Effector CD8-positive, alpha-beta T cell (primary cell): ENCODE data around the gene TBC1D2.

Experiments used
- DNase-seq: peaks from one replicate; lab custom pipeline; 2025; lab: John Stamatoyannopoulos, UW

The TBC1D2 gene

DNA sequence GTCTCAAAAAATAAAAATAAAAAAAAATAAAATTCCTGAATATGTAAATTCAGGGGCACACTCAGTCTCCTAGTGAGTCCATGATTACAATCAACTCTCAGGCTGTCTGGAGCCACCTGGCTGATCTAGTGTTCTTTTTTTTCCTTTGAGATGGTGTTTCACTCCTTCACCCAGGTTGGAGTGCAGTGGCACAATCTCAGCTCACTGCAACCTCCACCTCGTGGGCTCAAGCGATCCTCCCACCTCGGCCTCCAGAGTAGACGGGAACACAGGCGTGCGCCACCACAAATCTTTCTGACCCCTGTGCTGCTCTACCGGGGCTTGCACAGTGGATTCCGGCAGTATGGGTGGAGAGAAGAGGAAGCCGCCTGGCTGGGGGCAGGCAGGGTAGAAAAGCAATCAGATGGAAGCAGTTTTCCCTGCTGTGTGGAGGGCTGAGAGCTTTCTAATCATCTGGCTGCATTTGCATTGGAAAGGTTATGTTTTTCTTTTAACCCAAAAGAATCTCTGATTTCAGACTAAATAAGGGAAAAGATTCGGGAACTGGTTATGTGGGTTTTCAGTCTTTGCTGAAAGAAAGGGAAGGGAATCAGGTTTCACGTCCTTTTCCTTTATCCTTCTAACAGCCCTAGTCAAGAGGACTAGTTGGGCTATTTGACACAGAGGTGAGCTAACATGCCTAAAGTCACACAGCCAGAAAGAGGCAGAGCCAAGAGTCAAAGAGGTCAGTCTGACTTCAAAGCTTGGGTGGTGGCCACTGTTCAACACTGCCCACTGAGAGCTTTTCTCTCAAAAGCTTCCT lies 36.7 kb downstream of the TBC1D2 start:
- no peak for DNase-seq

DNA sequence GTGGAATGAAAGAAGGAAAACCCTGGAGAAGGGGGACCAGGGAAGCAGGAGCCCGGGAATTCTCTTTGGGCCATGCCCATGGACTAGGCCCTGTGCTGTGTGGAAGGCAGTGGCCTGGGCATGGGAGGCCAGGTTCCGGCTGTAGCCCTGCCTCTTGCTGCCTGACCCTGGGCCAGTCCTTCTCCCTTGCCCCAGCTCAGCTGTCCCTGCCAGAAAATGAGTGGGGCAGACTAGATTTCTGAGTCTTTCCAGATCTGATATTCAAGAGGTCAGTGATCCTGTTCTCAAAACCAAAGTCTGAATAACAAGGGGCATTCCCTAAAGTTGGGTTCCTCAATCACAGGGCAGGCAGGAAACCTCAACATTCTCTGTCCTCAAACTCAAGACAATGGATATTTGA lies 38.2 kb downstream of the TBC1D2 start:
- DNase-seq = no peak

DNA sequence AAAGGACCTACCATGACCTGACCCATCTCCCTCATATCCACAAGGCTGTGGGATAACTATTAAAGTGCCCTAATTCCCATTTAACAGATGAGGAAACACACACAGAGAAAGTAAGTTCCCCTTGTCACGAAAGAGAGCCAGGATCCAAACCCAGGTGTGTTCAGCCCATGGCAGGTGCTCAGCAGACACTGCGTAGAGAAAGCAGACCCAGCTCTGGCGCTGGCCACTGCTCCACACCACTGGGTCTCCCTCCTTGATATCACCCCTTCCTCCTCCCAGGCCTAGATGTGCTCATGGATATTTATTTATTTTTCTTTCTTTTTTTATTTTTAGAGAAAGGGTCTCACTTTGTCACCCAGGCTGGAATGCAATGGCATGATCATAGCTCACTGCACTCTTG lies 39.1 kb downstream of the TBC1D2 start:
- no peak for DNase-seq

DNA sequence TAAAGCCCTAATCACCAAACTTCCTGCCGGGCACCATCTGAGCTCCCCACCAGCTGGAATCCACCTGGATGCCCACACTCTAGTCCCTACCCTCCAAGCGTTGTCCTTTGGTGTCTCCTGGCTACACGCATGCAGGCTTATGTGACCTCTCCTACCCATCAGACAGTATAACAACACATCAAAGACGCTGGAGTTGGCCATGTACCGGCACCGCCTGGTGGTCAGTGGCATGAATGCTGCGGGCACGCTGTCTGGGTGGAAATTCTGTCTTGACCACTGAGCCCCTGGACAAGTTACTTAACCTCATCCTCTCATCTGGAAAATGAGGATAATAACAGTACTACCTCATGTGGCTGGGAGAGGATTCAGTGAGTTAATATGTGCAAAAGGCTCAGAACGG lies 39.6 kb downstream of the TBC1D2 start:
- no peak for DNase-seq

DNA sequence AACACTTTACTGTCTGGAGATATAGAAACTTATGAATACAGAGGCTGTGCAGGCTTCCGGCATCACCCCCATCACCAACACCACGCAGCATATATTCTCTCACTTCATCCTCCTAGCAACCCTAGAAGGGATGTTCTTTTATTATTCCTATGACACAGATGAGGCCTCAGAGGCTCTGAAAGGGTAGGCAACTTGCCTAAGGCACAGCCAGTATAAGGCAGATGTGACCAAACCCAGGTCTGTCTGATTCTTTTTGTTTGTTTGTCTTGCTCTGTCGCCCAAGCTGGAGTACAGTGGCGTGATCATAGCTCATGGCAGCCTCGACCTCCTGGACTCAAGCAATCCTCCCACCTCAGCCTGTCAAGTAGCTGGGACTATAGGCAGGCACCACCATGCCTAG lies 40.2 kb downstream of the TBC1D2 start:
- no peak for DNase-seq

DNA sequence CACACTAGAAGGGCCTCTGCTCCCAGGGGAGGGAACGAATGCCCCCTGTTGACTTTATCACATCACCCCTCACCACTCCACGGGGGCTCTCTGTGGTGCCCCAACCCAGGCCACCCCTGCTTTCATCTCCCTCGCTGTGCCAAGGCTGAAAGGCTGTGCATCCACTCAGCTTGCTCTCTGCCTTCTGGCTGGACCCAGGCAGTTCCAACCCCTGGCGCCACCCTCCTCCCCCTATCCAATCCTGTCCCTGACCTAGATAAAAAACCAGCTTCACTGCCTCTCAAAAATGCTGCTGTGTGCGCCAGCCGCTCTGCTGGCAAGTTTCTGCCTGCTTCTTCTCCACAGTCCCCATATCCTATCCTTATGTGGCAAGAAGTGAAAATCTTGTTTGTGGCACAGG lies 40.6 kb downstream of the TBC1D2 start:
- DNase-seq = no peak

DNA sequence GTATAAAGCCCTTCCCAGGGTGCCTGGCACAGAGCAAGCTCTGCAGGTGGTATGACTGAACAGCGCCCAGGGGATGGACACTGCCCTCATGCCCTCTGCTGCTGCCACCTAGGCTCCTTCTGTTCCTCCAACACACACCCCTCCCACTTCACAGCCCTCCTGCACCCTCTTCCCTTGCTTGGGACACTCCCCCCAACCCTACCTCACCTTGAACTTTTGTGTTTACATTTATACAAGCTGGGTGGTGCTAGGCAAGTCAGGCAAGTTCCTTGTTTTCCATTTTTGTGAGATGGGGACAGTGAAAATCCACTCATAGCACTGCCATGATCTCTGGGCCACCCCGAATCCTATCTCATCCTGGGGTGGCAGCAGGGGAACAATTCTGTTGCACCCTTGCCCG lies 44.2 kb downstream of the TBC1D2 start:
- no peak for DNase-seq

DNA sequence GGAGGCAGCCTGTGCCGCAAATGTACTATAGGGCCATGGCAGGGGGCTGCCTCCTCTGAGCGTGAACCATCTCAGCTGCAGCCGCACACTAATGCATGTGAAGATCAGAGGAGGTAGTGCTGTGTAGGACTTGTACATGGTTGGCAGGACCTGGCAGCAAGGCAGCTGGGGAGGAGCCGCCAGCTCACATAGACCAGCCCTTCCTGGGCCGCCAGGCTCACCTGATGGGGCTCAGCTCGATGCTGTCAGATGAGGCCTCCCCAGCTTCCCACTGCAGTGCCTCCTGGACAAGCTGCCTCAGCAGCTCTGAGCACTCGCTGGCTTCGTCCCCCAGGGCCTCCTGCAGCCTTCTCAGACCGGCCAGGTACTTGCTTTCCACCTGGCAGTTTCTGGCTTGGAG lies 45.0 kb downstream of the TBC1D2 start:
- DNase-seq = no peak

DNA sequence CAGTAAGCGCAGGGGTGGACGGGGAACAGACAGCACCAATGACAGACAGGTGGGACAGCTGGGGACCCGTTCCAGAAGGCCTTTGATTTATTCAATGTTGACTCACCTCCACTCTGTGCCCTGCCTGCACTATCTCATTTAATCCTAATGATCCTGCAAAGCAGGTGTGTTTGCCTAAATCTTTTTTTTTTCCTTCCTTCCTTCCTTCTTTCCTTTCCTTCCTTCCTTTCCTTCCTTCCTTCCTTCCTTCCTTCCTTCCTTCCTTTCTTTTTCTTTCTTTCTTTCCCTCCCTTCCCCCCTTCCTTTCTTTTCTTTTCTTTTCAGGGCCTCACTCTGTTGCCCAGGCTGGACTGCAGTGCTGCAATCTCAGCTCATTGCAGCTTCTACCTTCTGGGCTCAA lies 45.9 kb downstream of the TBC1D2 start:
- DNase-seq = no peak

DNA sequence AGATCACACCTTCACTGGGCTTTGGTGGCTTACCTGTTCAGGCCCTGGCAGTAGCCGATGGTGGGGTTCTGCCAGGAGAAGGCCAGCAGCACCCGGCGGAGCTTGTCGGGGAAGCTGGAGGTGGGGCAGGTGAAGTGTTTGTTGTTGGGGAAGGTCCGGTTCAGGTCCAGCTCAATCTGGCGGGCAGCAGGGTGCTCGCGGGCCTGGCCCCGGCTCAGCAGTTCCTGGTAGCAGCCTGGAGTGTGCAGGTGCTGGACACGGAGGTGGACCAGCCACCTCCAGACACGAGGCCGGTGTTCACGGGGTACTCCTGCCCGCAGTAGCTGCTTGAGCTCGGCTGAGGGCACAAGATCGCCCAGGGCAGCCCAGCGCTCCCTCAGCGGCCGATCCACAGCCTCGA lies 46.8 kb downstream of the TBC1D2 start:
- no peak for DNase-seq

DNA sequence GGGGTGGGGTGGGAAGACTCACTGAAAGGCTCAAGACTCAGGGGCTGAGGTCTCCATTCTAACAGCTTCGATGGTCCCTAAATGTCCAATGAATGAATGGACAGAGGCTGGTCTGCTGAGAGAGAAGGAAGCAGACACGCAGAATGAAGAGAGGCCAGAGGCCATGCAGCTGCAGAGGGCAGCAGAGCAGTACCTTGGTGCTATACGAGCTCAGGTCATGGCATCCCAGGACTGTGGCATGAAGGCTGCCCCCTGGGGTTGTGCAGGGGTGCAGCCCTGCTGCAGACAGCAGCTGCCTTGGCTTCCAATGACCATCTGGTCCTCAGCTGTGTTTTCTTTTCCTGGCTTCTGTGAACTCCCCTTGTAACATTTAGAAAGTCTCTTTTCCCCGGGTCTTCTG lies 47.8 kb downstream of the TBC1D2 start:
- DNase-seq = no peak

DNA sequence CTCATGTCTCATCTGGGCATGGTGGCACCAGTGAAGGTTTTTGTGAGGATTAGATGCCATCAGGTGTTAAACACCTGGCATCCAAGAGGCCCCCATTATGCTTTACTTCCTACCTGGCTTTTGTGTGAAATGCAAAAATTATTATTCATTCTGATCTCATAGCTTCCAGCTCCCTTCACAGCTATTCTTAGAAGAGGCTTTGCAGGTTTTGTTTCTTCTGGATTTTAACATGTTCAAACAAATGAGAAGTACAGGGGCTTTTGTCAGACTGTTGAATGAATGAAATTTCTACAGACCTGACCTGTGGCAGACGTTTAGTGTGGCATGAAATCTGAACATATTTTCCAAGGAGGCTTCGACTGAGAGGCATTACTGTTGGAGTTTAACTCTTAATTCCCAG lies 48.7 kb downstream of the TBC1D2 start:
- no peak for DNase-seq

DNA sequence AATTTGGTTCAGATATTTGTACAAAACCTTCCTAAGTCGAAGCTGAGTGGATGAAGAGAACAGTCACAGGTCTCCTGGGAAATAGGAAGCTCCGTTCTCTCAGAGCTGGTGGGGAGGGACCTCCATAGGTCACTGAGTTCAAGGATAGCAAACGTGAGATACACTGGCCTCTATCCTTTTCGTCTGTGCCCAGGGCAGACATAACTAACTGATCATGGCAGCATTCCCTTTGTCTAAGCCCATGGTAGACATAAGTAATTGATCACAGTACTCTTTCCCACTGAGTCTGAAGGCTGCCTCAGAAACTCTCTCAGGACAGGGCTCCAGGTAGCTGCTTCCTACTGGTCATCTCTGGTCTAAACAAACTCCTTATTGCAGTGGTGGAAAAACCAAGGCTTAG lies 50.8 kb downstream of the TBC1D2 start:
- no peak for DNase-seq

DNA sequence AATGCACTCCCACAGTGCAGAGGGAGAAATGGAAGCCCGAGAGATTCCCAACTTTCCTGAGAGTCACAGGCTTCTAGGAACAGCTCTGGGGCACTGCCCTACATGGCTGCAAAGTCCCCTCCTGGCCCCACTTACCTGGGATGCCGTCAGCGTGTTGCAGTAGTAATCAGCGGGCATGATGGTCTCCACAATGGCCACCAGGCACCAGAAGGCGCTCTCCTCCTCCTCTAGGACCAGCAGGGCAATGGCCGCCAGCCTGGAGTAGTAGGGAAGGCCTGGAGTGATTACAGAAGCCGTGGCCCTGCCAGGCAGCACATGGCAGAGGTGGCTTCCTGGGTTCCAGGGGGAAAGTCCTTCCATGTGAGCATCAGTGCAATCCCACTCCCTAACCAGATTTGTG lies 52.3 kb downstream of the TBC1D2 start:
- no peak for DNase-seq

DNA sequence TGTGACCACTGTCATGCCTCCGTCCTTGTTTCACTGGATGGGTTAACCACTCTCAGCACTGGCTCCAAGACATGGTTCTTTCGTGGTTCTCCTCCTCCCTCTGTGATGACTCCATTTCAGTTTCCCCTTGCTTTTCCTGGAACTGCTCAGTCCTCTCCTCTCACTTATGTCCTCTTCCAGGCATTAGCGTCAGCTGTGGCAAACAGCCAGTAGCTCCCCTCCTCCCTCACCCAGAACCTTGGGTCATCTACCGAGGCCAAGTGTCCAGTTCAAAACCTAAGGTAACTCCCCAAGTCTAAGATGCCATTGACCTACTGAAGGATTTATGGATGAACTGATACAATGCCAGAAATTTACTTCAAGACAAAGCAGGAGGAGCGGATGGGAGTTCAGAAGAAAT lies 53.2 kb downstream of the TBC1D2 start:
- no peak for DNase-seq

DNA sequence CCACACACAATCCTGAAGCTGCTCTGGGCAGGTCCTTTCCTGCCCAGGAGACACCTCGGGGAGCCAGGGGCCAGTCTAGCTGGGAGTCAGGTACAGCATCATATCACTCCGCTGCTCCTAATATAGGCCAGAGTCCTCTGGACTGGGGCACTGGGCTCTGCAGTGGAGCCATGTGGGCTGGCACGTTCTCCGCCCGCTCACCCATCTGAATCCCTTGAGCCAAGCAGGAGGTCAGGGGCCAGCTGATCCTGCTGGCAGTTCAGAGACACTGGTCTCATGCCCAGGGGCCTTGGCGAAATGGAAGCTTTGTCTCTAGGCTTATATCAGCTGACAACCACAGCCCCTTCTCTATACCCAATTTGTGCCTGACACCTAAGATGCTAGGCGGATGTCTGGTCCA lies 53.7 kb downstream of the TBC1D2 start:
- DNase-seq = no peak

DNA sequence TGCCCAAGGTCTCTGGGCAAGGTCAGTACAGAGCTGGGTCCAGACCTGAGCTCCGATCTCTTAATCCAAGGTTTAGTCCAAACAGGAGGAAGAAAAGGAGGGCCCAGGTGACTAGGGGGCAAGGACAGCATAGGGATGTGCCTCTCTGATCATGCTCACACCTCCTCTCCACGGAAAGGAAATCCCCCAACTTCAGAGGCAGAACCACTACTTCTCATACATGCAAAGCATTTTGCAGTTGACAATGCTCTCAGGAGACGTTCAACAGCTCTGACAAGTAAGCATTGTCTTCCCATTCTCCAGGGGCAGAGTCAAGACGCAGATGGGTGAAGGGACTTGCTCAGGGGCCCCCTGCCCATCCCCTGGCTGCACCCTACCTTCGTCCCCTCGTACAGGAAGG lies 54.3 kb downstream of the TBC1D2 start:
- DNase-seq = no peak

DNA sequence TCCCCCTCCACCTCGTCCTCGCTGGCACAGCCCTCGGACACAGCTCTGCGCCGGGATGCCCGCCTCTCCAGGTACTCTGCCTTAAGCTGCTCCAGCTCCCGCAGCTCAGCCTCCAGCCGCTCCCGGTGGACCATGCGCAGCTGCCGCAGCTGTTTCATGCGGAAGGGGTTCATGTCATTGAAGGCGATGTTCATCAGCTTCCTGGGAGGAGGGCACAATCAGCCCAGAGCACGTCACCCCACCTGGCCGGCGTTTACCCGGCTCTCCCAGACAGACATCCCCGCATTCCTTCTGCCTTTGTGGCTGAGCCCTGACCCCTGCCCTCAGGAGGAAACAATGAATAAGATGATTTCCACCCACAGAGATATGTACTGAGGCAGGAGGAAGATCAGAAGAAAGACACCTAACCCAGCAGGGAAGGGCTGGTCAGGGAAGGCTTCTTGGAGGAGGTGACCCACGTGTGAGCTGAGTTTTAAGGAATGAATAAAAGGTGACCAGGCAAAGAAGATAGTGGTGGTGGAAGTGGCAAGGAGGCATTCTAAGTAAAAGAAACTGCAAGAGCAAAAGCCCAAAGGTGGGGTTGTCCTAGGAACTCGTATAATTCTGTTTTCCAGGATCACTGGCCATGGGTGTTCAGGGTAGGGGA lies 55.9 kb downstream of the TBC1D2 start:
- no peak for DNase-seq

DNA sequence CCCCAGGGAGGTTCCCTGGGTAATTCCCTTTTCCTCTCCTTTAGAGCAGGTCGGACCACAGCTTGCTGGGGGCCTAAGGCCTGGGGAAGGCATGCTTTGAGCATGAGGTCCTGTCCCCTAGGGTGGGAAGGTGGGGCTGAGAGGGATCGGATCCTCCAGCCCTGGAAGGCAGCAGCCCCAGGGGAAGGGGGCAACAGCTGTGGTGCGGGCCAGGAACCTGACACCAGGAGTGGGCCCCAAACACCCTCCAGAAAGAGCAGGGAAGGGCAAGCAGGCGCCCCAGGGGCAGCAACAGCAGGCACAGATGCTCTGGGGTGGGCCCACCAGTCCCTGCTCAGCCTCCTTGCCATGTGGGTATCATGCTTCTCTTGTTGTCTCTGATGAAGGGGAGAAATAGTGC lies 59.8 kb downstream of the TBC1D2 start:
- no peak for DNase-seq

DNA sequence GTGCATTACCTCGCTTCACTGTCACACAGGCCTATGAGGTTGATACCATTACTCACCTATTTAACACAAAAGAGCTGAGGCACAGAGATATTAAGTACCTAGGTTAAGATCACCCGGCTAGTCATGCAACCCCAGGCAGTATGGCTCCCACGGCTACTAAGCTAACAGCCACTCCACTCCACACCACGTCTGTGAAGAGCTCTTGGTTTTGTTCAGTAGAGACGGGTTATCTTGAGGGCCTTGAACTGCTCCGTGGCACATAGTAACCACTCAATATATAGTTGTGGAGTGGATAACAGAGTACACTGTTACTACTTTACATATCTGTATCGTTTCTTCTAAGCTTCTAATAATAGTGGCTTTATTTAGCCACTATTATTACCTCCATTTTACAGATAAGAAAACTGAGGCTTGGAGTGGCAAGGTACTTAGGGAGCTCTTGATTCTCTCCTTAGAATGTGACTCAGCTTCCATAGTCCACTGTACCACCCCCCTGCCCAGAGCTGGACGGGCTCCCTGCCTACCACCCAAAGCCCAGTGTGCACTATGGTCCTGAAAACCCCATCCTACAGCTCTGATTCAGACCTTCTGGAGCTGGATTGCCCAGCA lies 62.0 kb downstream of the TBC1D2 start:
- DNase-seq = no peak

DNA sequence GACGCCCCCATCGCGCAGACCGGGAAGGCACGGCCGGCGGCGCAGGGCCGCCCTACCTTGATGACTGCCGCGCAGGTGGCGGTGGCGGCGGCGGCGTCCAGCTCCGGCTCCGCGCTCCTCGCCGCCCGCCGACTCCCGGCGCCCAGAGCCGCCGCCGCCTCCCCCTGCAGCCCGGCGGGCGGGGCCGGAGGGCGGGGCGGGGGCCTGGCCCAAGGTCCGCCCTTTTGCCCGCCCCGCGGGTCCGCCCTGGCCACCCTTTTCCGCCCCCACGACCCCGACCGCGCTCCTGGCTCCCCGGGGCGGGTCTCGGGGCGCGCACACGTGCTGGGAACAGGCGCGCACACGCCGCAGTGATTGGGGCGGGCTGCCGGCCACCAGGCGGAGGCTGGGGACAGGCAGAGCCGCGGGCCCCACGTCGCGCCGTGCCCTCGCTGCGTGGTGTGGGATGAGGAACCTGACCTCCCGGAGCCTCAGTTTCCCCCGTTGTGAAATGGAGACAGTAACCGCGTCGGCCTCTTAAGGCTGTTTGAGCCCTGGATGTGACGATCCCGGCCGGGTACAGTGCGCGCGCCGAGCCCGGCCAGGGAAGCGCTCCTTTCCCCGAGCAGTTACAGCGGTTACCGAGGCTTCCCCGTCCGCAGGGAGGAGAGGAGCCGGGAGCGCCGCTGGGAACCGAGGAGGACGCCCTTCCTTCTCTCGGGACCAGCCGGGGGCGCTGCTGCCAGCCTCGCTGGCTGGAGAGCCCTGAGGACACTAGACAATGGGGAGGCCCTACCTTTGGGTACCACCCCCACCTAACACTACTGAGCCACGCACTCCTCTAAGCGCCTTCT lies 62.7 kb downstream of the TBC1D2 start, which contains the start of gene CORO2A:
CORO2A (minus strand) TSS at position 135 of the 833 bp plus-strand sequence. CDS start 34,977 bp downstream, outside the sequence.
- DNase-seq = peak; percentile 54
